ENCODE measurements around the gene ZBP1.

DNA sequence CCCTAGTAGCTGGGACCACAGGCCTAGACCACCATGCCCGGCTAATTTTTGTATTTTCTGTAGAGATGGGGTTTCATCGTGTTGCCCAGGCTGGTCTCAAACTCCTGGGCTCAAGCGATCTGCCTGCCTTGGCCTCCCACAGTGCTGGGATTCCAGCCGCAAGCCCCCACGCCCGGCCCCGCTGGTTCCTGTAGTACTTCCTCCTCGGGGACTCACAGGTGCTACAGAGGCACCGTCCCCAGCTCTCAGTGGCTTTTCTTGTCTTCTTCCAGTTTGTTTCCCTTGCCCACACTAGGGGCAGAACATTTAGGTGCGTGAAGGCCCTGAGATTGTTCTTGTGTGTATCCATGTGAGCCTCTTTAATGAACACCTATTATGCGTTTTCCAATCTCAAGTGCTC is 773 bp upstream of the ZBP1 start:
- no peak for TF ChIP-seq SUZ12 (IDR thresholded peaks at IDR 0.05; ENCODE audit: extremely low read depth, insufficient read depth, insufficient read length)
- TF ChIP-seq ZNF274 (IDR thresholded peaks at IDR 0.05; ENCODE audit: low read depth, low read length) = no peak

Measured in NT2/D1 (cell line).